Measurements from ENCODE around the gene VSTM1. TPM values are rescaled to one million over a fixed set of nuclear protein-coding genes. Genes with fewer than 3 reads are reported as not detected.

Gene VSTM1
- total RNA-seq, 1 experiment from 2014 or later = not detected

- no peaks in the 10 kb centered on the region for H3K36me3 ChIP-seq (ENCODE audit: low read depth, low read length)
- ChIA-PET CTCF (no interaction called here), POLR2A (ENCODE audit: unreplicated experiment) (no interaction called here)
- H2AFZ ChIP-seq (ENCODE audit: low read length) = no peak overlapping the region
- no peak for TF ChIP-seq CTCF (conservative IDR thresholded peaks at IDR 0.05; ENCODE audit: low read depth, low read length)
- no peak for TF ChIP-seq EZH2phosphoT487 (IDR thresholded peaks at IDR 0.05; ENCODE audit: borderline replicate concordance, low read length)
- TF ChIP-seq EZH2 (IDR thresholded peaks at IDR 0.05; ENCODE audit: low read length, unreplicated experiment) = no peak
- no peaks in the 10 kb centered on the region for H4K20me1 ChIP-seq (ENCODE audit: low read length)
- no peak overlapping the region for H3K9ac ChIP-seq (ENCODE audit: low read length)
- peaks cover 9% of the 10 kb centered on the region; the same call in 1 of the 2 replicates for H3K9me3 ChIP-seq (ENCODE audit: low read length)
- ATAC-seq = no peak
- H3K9me2 ChIP-seq (replicated peaks; ENCODE audit: low read length) = no peaks in the 10 kb centered on the region
- H3K27me3 ChIP-seq (ENCODE audit: low read length) = peaks cover 25% of the 10 kb centered on the region
- H3K79me2 ChIP-seq (ENCODE audit: low read length) = no peaks in the 10 kb centered on the region
- BruUV-seq (replicated peaks) = no TSS peak
- intact Hi-C loops (cut with micrococcal nuclease) = no loop called here
- no peak overlapping the region for H3K27ac ChIP-seq (ENCODE audit: low read length)
- H3F3A ChIP-seq (ENCODE audit: low read length, unreplicated experiment) = no peaks in the 10 kb centered on the region
- H3K4me2 ChIP-seq (ENCODE audit: low read length) = no peak overlapping the region
- DNase-seq = no peak
- H3K4me1 ChIP-seq (ENCODE audit: insufficient read depth, low read length) = no peaks in the 10 kb centered on the region
- H3K4me3 ChIP-seq (ENCODE audit: low read length) = no peak overlapping the region
Measured at GRCh38 chr19:54069470-54069869, 5.8 kb upstream of the VSTM1 start.

- Histone ChIP-seq H3F3A (ENCODE audit: low read length, unreplicated experiment) (no peaks in the 10 kb centered on the region), H3K4me3 (ENCODE audit: low read length) (no peak overlapping the region), H3K36me3 (ENCODE audit: low read depth, low read length) (no peaks in the 10 kb centered on the region), H3K9ac (ENCODE audit: low read length) (no peak overlapping the region), H3K79me2 (ENCODE audit: low read length) (no peaks in the 10 kb centered on the region), H3K4me1 (ENCODE audit: insufficient read depth, low read length) (no peaks in the 10 kb centered on the region), H3K9me3 (ENCODE audit: low read length) (no peaks in the 10 kb centered on the region), H2AFZ (ENCODE audit: low read length) (no peak overlapping the region), H3K27ac (ENCODE audit: low read length) (no peak overlapping the region), H4K20me1 (ENCODE audit: low read length) (no peaks in the 10 kb centered on the region), H3K9me2 (replicated peaks; ENCODE audit: low read length) (no peaks in the 10 kb centered on the region), H3K27me3 (ENCODE audit: low read length) (peaks cover 29% of the 10 kb centered on the region), H3K4me2 (ENCODE audit: low read length) (no peak overlapping the region)
- ChIA-PET CTCF (no interaction called here), POLR2A (ENCODE audit: unreplicated experiment) (no interaction called here)
- intact Hi-C loops (cut with micrococcal nuclease) = no loop called here
- no TSS peak for BruUV-seq (replicated peaks)
- DNase-seq = no peak
- ATAC-seq = no peak
- TF ChIP-seq CTCF (conservative IDR thresholded peaks at IDR 0.05; ENCODE audit: low read depth, low read length) (no peak), EZH2 (IDR thresholded peaks at IDR 0.05; ENCODE audit: low read length, unreplicated experiment) (no peak), EZH2phosphoT487 (IDR thresholded peaks at IDR 0.05; ENCODE audit: borderline replicate concordance, low read length) (no peak)
Measured at GRCh38 chr19:54062643-54063042, 1.1 kb downstream of the VSTM1 start.

GRCh38 chr19:54047616-54048015 lies 16.1 kb downstream of the VSTM1 start:
- Histone ChIP-seq H3K9me2 (replicated peaks; ENCODE audit: low read length) (no peaks in the 10 kb centered on the region), H3F3A (ENCODE audit: low read length, unreplicated experiment) (no peaks in the 10 kb centered on the region), H3K36me3 (ENCODE audit: low read depth, low read length) (no peaks in the 10 kb centered on the region), H2AFZ (ENCODE audit: low read length) (no peak overlapping the region), H3K4me3 (ENCODE audit: low read length) (no peak overlapping the region), H3K27ac (ENCODE audit: low read length) (no peak overlapping the region), H3K9ac (ENCODE audit: low read length) (no peak overlapping the region), H3K79me2 (ENCODE audit: low read length) (no peaks in the 10 kb centered on the region), H3K27me3 (ENCODE audit: low read length) (peaks cover 65% of the 10 kb centered on the region), H4K20me1 (ENCODE audit: low read length) (no peaks in the 10 kb centered on the region), H3K9me3 (ENCODE audit: low read length) (no peaks in the 10 kb centered on the region), H3K4me1 (ENCODE audit: insufficient read depth, low read length) (no peaks in the 10 kb centered on the region), H3K4me2 (ENCODE audit: low read length) (no peak overlapping the region)
- TF ChIP-seq CTCF (conservative IDR thresholded peaks at IDR 0.05; ENCODE audit: low read depth, low read length) (no peak), EZH2phosphoT487 (IDR thresholded peaks at IDR 0.05; ENCODE audit: borderline replicate concordance, low read length) (no peak), EZH2 (IDR thresholded peaks at IDR 0.05; ENCODE audit: low read length, unreplicated experiment) (no peak)
- ChIA-PET CTCF (no interaction called here), POLR2A (ENCODE audit: unreplicated experiment) (no interaction called here)
- no peak for DNase-seq
- ATAC-seq = no peak
- no TSS peak for BruUV-seq (replicated peaks)
- intact Hi-C loops (cut with micrococcal nuclease) = no loop called here

Measured in PC-3 (cell line).